ENCODE data around the gene CCL4L2.
"Not testable (repeated sequence)": the region's sequence is repeated elsewhere in the genome, so short reads cannot be mapped to it uniquely, and the experiment has no call there.

The CCL4L2 gene

DNA sequence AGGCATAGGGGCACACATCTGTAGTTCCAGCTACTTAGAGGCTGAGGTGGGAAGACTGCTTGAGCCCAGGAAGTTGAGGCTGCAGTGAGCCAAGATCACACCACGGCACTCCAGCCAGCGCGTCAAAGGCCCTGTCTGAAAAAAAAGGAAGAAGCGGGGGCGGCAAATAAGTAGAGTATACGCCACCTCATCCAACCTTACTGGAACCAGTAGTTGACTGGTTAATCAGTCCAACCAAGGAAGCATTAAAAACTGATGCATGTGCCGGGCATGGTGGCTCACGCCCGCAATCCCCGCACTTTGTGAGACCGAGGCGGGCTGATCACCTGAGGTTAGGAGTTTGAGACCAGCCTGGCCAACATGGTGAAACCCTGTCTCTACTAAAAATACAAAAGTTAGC is 12.1 kb downstream of the CCL4L2 start:
- DNase-seq, result not testable (repeated sequence)

DNA sequence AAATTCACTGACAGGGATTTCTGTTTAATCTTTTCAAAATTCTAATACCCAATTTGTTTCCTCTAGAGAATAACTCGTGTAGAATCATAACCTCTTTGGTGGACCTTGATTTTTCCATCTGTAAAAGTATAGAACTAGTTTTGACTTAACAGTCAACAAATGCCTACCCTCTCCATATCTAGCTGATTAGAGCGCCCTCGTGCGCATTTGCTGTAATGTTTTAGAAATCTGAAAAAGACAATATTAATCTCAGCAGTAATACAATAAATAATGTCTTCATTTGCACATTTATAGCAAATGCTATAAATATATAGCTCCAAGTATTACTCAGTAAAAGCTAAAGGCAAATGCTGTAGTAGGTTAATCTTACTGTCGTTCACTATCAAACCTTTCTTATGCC is 18.8 kb downstream of the CCL4L2 start:
- DNase-seq, result not testable (repeated sequence)

DNA sequence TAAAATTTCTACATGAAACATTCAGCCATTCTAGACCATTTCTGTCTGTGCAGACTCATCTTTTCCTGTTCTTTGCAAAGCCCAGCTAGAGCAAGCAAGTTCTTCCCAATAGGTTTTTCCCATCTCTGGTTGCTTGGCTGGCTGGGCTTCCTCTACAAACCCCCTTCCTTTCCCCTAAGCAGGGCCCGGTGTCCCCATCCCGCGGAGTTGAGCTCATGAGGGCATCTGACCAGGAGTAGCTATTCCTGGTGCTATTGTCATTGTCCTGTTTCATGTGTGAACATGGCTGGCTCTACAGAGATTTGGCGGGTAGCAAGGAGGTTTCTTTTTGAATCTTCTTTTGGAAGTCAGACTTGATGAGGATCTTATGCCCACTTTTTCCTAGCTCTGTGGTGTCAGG is 31.2 kb downstream of the CCL4L2 start:
- DNase-seq, result not testable (repeated sequence)
